HCT116 (cell line): ENCODE results near the gene BBS9.

Source experiments
- CTCF ChIP-seq, 3 experiments: fragments of 200-600 bp in 1 of 3; sonication (generic) in 1 of 3; IDR thresholded peaks in 2 of 3; conservative IDR thresholded peaks in 1 of 3; 2 replicates each; pipeline ENCODE4 v1.5.1; 2012 to 2017; ENCODE audit warnings: low read depth in 2 of 3, low read length in 2 of 3, antibody characterized with exemption in 1 of 3, borderline replicate concordance in 1 of 3, control low read depth in 1 of 3, mild to moderate bottlenecking in 1 of 3, mixed read lengths in 1 of 3, mixed run types in 1 of 3, moderate library complexity in 1 of 3; ENCODE audit not compliant: insufficient read depth in 1 of 3
- ELF1 ChIP-seq: IDR thresholded peaks from 2 replicates; pipeline ENCODE4 v1.6.1; 2012; ENCODE audit warnings: low read depth, borderline replicate concordance
- POLR2A ChIP-seq: IDR thresholded peaks from 2 replicates; pipeline ENCODE4 v1.7.0; 2011; ENCODE audit warnings: borderline replicate concordance; ENCODE audit not compliant: insufficient read depth, insufficient read length; ENCODE audit errors: extremely low read depth
- POLR2AphosphoS5 ChIP-seq: IDR thresholded peaks from 2 replicates; pipeline ENCODE4 v1.6.1; 2011; ENCODE audit warnings: mild to moderate bottlenecking, low read depth, low read length, moderate library complexity
- YY1 ChIP-seq: IDR thresholded peaks from 2 replicates; pipeline ENCODE4 v1.6.1; 2011; ENCODE audit warnings: low read length, low read depth, moderate library complexity, mild to moderate bottlenecking; ENCODE audit not compliant: insufficient replicate concordance; ENCODE audit errors: extremely low read depth
- TF ChIP-seq, protein P1 (sequence below): IDR thresholded peaks from 2 replicates; pipeline ENCODE4 v1.6.1; 2012

- TF ChIP-seq POLR2A (no peak), POLR2AphosphoS5 (no peak), CTCF (IDR thresholded peaks at IDR 0.05 in 2 of 3, conservative IDR thresholded peaks at IDR 0.05 in 1 of 3; ENCODE audit: borderline replicate concordance in 1 of 3, insufficient read depth in 1 of 3, low read depth in 2 of 3, low read length in 2 of 3) (no peak), ELF1 (no peak), YY1 (no peak)
- TF ChIP-seq, protein P1, sequence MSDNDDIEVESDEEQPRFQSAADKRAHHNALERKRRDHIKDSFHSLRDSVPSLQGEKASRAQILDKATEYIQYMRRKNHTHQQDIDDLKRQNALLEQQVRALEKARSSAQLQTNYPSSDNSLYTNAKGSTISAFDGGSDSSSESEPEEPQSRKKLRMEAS: no peak
Observed at GRCh38 chr7:33300131-33300530, 170.8 kb downstream of the BBS9 start.
